ENCODE data around the gene TMEM39B.
"Not testable (repeated sequence)": the region's sequence is repeated elsewhere in the genome, so short reads cannot be mapped to it uniquely, and the experiment has no call there.

The TMEM39B gene

GRCh38 chr1:32068957-32069588, 3.7 kb upstream of the TMEM39B start:
- no peak for DNase-seq (ENCODE audit: low spot score)

- peak; percentile 10 for DNase-seq (ENCODE audit: low spot score)
These were observed 749 bp upstream of the TMEM39B start for GRCh38 chr1:32071758-32072621.

GRCh38 chr1:32073299-32074229, 825 bp downstream of the TMEM39B start:
- no peak for DNase-seq (ENCODE audit: low spot score)

- no peak for DNase-seq (ENCODE audit: low spot score)
These were observed 2.1 kb downstream of the TMEM39B start for GRCh38 chr1:32074841-32075240.

- no peak for DNase-seq (ENCODE audit: low spot score)
These were observed 4.7 kb downstream of the TMEM39B start for GRCh38 chr1:32077451-32077850.

- DNase-seq (ENCODE audit: low spot score): no peak
These were observed 9.3 kb downstream of the TMEM39B start for GRCh38 chr1:32082022-32082421.

GRCh38 chr1:32086381-32086780, 13.6 kb downstream of the TMEM39B start:
- DNase-seq (ENCODE audit: low spot score): not testable (repeated sequence)

- DNase-seq (ENCODE audit: low spot score): no peak
These were observed 18.4 kb downstream of the TMEM39B start for GRCh38 chr1:32091176-32091575.

GRCh38 chr1:32091591-32091990, 18.9 kb downstream of the TMEM39B start:
- DNase-seq (ENCODE audit: low spot score): no peak

GRCh38 chr1:32094746-32095521, 22.2 kb downstream of the TMEM39B start:
- DNase-seq (ENCODE audit: low spot score): no peak

GRCh38 chr1:32099426-32099825, 26.7 kb downstream of the TMEM39B start:
- DNase-seq (ENCODE audit: low spot score): no peak

GRCh38 chr1:32100359-32100758, 27.6 kb downstream of the TMEM39B start:
- DNase-seq (ENCODE audit: low spot score): no peak

- DNase-seq (ENCODE audit: low spot score): no peak
These were observed 28.3 kb downstream of the TMEM39B start for GRCh38 chr1:32100807-32101708.

- no peak for DNase-seq (ENCODE audit: low spot score)
These were observed 31.4 kb downstream of the TMEM39B start for GRCh38 chr1:32104127-32104526.

- DNase-seq (ENCODE audit: low spot score): no peak
These were observed 32.6 kb downstream of the TMEM39B start for GRCh38 chr1:32105338-32105737.

- DNase-seq (ENCODE audit: low spot score): no peak
These were observed 34.0 kb downstream of the TMEM39B start for GRCh38 chr1:32106663-32107275.

- peak; percentile 97 for DNase-seq (ENCODE audit: low spot score)
These were observed 35.3 kb downstream of the TMEM39B start, which contains the start of gene KPNA6 for GRCh38 chr1:32107742-32108661. Gene KPNA6, plus strand, starts transcription at chr1:32108056. Its CDS starts 75 bp downstream, at chr1:32108131.

- DNase-seq (ENCODE audit: low spot score): no peak
These were observed 38.4 kb downstream of the TMEM39B start for GRCh38 chr1:32111040-32111623.

Data from CD4-positive, alpha-beta T cell treated with Interleukin-2 at 100 ng/mL for 4 hours (primary cell).